ENCODE data around the gene CCDC88B.
A peak's percentile ranks its signal among the peaks of the same experiment; 100 is the strongest.

Gene CCDC88B

DNA sequence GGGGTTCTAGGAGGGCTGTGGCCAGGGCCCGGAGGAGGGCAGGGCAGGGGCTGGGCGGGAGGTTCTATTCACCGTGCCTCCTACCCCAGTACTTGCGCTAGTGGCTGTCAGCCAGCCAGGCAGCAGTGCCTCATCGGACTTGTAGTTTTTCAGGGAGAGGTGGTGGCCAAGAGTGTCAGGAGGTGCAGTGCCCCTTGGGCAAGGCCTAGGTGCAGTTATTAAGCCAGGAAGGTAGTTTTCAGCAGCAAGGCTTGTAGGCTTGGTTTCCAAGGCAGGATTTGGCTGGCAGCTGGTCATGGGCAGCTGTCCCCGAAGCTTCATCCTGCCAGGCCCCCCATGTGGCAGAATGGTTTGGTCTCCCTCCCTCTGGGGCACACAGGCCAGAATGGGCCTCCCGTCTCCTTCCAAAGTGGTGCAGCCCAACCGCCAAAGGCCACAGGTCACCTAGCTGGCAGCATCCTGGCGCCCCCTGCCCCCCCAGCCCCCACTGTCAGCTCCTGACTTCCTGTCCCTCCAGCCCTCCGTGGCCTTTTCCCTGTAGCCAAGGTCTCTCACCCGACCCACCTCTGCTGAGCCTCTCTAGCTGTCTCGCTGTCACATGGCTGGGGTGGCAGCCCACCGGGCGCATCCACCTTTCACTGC lies 8.5 kb downstream of the CCDC88B start:
- DNase-seq: no peak

DNA sequence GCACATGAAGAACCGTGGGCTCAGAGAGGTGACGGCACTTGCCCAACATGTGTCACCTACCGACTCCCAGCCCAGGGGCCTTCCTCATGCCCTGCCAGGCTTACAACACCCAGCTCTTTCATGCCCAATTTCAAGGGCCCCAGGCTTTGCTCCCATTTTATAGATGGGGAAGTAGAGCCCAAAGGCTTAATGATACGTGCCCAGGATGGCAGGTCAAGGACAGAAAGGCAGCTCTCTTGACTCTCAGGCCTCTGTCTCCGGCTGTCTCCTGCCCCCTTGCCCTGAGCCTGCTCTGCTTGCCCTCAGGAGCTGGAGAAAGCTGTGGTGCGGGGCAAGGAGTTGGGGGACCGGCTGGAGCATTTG lies 9.0 kb downstream of the CCDC88B start:
- DNase-seq: no peak

DNA sequence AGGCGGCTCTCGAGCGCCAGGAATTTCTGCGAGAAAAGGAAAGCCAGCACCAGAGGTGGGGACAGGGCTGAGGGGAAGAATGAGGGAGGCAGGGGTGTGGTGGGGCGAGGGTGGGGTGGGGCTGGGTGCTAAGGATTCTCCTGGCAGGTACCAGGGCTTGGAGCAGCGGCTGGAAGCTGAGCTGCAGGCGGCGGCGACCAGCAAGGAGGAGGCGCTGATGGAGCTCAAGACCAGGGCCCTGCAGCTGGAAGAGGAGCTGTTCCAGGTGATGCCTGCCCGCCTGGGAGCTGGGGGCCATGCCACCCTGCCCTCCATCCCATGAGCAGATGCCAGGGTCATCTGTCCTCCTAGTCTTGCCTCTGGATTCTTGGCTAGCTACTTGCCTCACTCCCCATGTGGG lies 9.4 kb downstream of the CCDC88B start:
- no peak for DNase-seq

DNA sequence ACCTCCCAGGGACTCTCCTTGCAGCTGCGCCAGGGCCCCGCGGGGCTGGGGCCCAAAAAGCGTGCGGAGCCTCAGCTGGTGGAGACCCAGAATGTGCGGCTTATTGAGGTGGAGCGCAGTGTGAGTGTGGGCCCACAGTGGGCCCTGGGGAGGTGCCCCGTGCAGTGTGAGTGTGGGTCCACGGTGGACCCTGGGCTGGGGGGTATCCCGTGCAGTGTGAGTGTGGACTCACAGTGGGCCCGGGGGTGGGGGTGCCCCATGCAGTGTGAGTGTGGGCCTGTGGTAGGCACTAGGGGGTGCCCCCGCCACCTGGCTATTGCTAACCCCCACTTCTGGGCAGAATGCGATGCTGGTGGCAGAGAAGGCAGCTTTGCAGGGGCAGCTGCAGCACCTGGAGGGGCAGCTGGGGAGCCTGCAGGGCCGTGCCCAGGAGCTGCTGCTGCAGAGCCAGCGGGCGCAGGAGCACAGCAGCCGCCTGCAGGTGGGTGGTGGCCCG lies 11.2 kb downstream of the CCDC88B start:
- no peak for DNase-seq

DNA sequence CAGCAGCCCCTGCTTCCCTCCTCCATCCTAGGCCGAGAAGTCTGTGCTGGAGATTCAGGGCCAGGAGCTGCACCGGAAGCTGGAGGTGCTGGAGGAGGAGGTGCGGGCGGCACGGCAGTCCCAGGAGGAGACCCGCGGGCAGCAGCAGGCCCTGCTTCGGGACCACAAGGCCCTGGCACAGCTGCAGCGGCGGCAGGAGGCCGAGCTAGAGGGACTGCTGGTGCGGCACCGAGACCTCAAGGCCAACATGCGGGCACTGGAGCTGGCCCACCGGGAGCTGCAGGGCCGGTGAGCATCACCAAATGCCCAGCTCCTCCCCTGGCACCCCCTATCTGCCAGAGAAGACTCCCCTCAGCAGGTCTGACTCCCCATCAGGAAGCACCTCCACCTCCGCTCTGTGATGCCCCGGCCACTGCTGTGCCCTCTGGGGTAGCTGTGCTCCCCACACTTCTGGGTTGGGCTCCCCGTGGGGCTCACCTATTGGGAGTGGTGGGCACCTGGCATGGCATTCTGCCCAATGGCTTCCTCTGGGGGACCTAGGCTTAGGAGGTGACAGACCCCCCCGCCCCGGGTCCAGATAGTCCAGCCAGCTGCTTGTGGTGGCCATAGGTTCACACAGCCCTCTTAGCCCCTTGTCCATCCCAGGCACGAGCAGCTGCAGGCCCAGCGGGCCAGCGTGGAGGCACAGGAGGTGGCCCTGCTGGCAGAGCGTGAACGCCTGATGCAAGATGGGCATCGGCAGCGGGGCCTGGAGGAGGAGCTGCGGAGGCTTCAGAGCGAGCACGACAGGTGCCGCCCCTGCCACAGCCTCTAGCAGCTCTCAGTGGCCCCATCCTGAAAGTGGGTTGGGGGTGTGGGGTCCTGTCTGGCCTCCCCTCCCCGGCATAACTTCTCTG lies 12.3 kb downstream of the CCDC88B start:
- DNase-seq: no peak

DNA sequence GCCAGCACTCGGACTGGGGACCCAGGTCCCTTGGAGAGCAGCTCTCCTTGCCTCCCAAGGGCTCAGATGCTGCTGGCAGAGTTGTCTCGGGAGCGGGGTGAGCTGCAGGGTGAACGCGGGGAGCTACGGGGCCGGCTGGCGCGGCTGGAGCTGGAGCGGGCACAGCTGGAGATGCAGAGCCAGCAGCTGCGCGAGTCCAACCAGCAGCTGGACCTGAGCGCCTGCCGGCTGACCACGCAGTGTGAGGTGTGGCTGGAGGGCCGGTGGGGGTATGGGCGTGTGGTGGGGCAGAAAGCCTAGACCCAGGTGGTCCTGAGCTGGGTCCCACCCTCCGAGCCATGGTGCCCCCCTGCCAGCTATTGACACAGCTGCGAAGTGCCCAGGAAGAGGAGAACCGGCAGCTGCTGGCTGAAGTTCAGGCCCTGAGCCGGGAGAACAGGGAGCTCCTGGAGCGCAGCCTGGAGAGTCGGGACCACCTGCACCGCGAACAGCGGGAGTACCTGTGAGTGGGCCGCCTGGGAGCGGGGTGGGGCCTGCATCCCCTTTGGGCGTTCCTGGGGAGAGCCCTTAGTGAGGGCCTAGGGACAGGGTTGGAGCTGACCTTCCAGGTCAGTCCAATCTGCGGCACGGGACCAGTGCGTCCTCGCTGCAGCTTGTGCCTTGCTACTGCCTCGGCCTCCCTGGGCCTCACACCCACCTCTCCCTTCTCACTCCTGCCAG lies 13.2 kb downstream of the CCDC88B start:
- DNase-seq: no peak

DNA sequence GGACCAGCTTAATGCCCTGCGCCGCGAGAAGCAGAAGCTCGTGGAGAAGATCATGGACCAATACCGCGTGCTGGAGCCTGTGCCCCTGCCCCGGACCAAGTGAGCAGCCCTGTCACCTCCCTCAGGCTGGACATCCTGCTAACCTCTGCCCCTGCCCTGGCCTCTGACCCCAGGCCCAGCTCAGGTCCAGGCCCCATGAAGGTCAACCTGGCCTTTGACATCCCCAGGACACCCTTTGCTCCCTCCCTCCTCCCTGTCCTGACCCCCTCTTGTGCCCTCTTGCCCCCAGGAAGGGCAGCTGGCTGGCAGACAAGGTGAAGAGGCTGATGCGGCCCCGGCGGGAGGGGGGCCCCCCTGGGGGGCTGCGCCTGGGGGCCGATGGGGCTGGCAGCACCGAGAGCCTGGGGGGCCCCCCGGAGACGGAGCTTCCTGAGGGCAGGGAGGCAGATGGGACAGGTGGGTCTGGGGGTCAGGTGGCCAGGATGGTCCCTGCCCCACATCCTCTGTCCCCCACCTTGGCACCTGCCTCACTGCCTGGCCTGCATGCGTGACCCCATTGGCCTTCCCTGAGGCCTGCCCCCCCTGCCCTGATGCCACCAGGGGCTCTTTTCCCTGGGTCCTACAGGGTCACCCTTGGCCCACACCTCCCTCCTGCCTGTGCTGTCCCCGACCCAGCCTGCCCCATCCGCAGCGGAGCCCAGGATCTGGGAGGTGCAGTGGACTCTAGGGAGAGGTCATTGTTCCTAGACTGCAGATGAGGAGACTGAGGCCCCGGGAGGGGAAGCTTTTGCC lies 13.9 kb downstream of the CCDC88B start:
- no peak for DNase-seq

DNA sequence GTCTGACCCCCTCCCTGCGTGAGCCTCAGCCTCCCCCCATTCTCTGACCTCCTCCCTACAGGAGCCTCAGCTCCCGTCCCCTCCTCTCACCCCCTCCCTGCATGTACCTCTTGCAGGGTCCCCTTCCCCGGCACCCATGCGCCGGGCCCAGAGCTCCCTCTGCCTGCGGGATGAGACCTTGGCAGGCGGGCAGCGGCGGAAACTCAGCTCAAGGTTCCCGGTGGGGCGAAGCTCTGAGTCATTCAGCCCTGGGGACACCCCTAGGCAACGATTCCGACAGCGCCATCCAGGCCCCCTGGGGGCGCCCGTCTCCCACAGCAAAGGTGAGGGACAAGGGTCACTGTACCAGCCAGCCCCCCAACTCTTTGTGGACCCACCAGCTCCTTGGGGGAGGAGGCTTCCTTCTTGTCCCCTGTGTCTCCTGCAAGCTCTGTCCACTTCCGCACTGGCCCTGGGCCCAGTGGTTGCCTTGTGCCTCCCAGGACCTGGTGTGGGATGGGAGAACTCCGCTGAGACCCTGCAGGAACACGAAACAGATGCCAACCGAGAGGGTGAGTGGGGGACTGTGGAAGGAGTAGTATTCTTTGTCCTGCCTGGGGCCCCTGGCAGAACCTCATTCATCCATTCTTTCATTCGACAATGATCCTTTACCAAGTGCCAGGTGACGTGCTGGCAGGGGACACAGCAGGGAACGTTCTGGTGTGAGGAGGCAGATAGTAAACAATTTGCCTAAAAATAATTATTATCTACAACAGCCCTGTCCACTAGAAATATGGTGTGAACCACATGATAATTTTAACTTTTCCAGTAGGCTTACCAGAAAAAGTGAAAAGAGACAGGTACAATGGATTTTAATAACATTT lies 15.3 kb downstream of the CCDC88B start:
- DNase-seq: no peak

DNA sequence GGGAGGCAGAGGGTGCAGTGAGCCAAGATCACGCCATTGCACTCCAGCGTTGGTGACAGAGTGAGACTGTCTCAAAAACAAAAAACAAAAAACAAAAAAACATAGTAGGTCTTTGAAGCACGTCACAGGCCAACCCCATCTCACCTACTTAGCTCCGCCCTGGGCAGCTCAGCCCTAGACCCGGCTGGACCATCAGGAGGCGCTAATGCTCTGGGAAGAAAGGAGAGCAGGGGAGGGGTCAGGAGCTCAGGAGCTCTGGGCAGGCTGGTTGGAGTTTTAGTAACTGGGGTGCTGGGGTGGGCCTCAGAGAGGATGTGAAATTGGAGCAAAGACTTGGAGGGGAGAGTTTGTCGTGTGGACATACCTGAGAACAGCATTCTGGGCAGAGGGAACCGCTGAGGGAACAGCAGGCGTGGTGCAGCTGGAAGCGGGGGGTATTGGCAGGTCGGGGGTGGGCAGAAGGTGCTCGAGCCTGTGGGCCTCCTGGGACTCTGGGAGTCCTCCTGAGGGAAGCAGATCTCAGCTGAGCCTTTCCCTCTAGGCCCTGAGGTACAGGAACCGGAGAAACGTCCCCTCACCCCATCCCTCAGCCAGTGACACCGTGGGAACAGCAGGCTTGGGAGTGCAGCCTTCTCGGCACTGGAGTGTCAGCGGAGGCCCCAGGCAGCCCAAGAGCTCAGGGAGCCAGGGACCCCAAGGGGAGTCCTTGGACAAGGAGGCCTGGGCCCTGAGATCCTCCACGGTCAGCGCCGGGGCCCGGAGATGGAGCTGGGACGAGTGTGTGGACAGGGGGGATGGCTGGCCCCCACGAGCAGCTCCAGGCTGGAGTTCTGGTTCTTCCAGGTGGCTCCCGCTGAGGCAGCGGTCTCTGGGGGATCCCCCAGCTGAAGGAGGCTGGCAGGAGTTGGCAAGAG lies 16.8 kb downstream of the CCDC88B start:
- no peak for DNase-seq

DNA sequence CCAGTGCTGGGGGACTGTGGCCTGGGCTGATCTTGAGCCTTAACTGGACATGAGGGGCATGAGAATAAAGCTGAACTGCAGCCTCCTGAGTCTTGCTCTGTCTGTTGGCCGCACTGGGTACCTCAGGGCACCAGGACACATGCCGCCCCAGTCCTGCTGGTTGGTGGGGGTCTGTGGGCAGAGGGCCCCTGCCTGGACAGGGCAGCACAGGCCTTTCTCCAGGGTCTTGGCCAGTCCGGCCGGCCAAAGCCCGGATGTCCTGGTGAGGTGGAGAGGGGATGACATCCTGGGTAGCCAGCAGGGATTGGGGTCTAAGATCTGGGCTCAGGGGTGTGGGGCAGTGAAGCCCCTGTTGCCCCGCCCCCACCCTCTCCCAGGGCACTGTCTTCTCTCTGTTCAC lies 17.4 kb downstream of the CCDC88B start:
- no peak for DNase-seq

DNA sequence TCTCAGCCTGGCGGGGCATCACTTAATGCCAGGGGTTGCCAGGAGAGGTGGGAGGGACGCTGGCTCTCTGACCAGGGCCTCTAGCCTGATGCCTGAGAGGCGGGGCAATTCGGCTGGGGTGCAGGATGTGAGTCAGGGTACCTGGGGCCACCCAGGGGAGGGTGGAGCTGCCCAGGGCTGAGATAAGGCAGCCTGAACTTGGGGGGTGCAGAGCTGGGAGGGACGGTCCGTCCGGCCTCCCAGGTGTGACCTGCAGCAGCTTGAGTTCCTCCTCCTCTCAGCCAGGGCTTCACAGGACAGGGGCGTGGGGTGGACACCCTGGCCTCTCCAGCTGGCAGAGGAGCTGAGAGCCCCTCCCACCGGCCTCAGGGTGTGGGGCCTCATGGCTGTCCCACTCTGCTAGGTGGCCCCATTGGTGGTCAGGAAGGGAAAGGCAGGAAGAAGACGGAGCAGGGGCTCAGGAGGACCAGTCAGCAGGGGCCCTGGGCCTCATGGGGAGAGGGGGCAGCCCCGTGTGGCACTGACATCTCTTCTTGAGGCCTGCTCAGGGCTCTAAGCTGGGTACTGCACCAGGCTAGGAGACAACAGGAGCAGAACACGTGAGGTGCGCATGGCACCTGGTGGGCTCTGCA lies 18.0 kb downstream of the CCDC88B start:
- no peak for DNase-seq

DNA sequence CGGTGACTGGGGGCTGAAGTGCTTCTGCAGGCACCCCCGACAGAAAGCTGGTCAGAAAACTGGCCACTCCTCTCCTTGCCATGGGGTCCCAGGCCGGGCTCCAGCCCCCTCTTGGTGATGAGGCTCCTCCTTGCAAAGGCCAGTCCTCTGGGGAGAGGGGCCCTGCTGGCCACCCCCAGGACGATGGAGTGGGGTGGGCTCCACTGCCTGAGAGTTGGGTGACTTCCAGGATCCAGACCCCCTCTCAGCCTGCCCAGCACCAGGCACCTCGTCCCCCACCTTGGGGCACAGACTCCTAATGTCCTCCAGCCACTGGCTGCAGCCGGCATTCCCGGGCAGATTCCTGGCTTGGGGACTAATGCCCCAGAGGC lies 18.5 kb downstream of the CCDC88B start:
- DNase-seq: no peak

DNA sequence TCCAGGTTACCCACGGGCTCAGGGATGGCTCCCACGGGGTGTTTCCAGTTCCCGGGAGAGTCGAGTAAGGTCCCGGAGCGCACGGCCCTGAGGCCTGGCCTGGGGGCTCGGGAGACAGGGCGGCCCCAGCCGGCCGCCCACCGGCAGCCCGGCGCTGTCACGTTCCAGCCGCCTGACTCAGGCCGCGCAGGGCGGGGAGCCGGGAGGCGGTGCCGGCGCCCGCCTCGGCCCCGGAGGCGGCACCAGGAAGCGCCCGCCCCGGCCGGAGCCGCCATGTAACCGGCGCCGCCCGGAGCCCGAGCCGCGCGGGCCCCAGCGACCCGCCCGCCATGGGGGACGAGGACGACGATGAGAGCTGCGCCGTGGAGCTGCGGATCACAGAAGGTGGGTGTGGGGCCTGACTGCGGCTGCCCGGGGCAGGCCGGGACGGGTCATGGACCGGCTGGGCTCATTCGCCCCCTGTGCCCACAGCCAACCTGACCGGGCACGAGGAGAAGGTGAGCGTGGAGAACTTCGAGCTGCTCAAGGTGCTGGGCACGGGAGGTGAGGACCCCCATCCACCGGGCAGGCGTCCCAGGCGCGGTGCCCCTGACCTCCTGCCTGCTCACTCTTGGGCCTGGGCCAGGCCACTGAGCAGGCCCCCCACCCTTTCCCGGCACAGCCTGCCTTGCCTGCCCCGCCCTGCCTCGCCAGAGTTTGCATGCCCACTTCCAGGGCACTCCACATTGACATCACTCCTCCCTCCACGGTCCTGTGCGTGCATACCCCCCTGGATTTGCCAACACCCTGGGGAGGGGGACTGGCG lies 19.1 kb downstream of the CCDC88B start, which contains the start of gene RPS6KA4:
TSS of gene RPS6KA4 (plus strand) at position 256 of the 805 bp plus-strand sequence. CDS start at position 330, 74 bp downstream.
- peak; percentile 41 for DNase-seq

DNA sequence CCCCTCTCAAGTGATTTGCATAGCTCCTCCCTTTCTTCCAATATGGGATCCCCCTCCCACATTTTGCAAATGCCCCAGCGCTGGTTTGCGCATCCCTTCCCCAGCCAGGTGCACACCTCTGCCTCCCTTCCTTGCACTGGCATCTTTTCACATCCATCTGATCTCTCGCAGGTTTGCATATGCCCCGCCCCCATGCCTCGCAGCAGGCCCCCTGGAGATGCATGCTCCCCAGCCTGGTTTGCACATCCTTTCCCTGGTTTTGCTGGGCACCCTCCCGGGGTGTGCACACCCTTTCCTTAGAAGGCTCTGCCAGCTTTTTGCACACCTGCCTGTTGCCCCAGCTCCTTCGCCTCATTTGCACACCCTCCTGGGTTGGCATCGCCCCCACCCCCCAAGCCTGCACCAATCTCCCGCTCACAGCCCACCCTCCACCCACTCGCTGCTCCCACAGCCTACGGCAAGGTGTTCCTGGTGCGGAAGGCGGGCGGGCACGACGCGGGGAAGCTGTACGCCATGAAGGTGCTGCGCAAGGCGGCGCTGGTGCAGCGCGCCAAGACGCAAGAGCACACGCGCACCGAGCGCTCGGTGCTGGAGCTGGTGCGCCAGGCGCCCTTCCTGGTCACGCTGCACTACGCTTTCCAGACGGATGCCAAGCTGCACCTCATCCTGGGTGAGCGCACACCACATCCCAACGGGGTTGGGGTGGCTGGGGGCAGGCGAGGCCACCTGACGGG lies 19.9 kb downstream of the CCDC88B start:
- no peak for DNase-seq

DNA sequence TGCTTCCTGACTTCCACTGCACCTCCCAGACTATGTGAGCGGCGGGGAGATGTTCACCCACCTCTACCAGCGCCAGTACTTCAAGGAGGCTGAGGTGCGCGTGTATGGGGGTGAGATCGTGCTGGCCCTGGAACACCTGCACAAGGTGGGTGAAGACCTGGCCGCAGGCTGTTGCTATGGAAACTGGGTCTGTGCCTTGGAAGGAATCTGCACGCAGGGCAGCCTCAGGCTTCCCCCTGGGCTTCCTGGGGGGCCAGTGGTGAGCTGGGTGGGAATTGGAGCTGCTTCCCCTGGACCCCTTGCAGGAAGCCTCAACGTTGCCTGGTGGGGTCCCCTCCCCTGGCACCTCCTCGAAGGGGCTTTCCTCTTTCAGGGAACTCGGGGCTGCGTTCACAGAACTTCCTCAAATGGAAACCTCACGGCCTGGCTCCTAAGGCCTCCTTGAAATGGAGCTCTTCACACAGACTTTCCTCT lies 20.5 kb downstream of the CCDC88B start:
- DNase-seq: no peak

DNA sequence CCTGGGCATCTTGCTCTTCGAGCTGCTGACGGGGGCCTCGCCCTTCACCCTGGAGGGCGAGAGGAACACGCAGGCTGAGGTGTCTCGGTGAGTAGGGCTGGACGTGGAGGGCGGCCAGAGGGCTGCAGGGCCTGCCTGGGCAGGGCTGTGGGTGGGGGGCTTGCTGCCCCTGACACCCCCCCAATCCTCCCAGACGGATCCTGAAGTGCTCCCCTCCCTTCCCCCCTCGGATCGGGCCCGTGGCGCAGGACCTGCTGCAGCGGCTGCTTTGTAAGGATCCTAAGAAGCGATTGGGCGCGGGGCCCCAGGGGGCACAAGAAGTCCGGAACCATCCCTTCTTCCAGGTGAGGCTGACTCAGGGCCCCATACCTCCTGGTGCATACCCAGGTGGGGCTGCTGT lies 21.7 kb downstream of the CCDC88B start:
- DNase-seq: no peak

DNA sequence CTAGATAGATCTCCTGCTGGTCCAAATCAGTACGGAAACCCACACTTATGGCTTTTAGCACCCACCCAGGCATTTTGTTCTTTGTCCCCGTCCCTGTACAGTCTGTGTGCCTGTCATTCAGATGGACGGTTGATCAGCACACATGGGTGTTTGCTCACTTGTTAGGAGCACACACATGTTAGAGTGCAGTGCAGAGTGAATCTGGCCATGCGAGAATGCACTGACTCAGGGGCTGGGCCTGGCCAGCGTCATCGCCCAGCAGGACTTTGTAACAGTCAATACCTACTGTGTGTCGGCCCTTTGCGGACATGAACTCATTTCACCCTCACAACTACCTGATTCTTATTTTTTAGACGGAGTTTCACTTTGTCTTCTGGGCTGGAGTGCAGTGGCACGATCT lies 22.3 kb downstream of the CCDC88B start:
- DNase-seq: no peak

DNA sequence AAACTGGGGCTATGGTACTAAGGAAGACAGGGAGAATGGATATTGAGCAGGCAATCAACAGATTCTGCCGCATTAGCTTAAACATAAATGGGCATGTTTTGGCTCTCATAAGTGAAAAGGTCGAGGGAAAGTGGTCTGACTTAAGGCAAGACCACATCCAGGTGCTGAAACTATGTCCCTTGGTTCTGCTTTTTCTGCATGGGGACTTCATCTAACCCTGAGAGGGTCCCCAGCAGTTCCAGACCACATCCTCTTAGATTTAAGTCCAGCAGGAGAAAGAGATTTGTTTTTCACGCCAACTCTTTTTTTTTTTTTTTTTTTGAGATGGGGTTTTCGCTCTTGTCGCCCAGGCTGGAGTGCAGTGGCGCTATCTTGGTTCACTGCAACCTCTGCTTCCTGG lies 24.4 kb downstream of the CCDC88B start:
- no peak for DNase-seq
